Amniotic stem cell (primary cell): Measurements from ENCODE around the gene SCGB3A1.

Experiments used
- DNase-seq: peaks from one replicate; lab custom pipeline; 2025; lab: John Stamatoyannopoulos, UW

SCGB3A1 gene

GRCh38 chr5:180625125-180625790, 34.0 kb upstream of the SCGB3A1 start:
- DNase-seq = no peak

GRCh38 chr5:180624587-180624986, 33.3 kb upstream of the SCGB3A1 start:
- DNase-seq = no peak

- no peak for DNase-seq
Measured at GRCh38 chr5:180623844-180624243, 32.5 kb upstream of the SCGB3A1 start.

- DNase-seq = no peak
Measured at GRCh38 chr5:180623411-180623834, 32.1 kb upstream of the SCGB3A1 start.

- DNase-seq = no peak
Measured at GRCh38 chr5:180622910-180623309, 31.6 kb upstream of the SCGB3A1 start.

GRCh38 chr5:180621311-180621710, 30.0 kb upstream of the SCGB3A1 start:
- no peak for DNase-seq

- DNase-seq = no peak
Measured at GRCh38 chr5:180620014-180620413, 28.7 kb upstream of the SCGB3A1 start.

GRCh38 chr5:180619563-180619915, 28.2 kb upstream of the SCGB3A1 start:
- no peak for DNase-seq

GRCh38 chr5:180618829-180619562, 27.7 kb upstream of the SCGB3A1 start:
- no peak for DNase-seq

GRCh38 chr5:180618487-180618828, 27.2 kb upstream of the SCGB3A1 start:
- DNase-seq = no peak

- no peak for DNase-seq
Measured at GRCh38 chr5:180613814-180614188, 22.5 kb upstream of the SCGB3A1 start.

GRCh38 chr5:180613188-180613813, 22.0 kb upstream of the SCGB3A1 start:
- DNase-seq = no peak

- DNase-seq = no peak
Measured at GRCh38 chr5:180612683-180613082, 21.4 kb upstream of the SCGB3A1 start.

- no peak for DNase-seq
Measured at GRCh38 chr5:180611140-180611850, 20.0 kb upstream of the SCGB3A1 start.

GRCh38 chr5:180609817-180610550, 18.7 kb upstream of the SCGB3A1 start:
- no peak for DNase-seq

GRCh38 chr5:180609386-180609785, 18.1 kb upstream of the SCGB3A1 start:
- no peak for DNase-seq

GRCh38 chr5:180608572-180609310, 17.4 kb upstream of the SCGB3A1 start:
- no peak for DNase-seq

- no peak for DNase-seq
Measured at GRCh38 chr5:180607861-180608571, 16.7 kb upstream of the SCGB3A1 start.

- no peak for DNase-seq
Measured at GRCh38 chr5:180606215-180606785, 15.0 kb upstream of the SCGB3A1 start.

- no peak for DNase-seq
Measured at GRCh38 chr5:180605554-180606214, 14.4 kb upstream of the SCGB3A1 start.
